HCT116 (cell line): ENCODE data around the gene CD109.

Experiments used
- CEBPB ChIP-seq: IDR thresholded peaks from 2 replicates; pipeline ENCODE4 v1.6.1; 2012; ENCODE audit warnings: low read depth
- EZH2 ChIP-seq: fragments of 200-600 bp; sonication (generic); IDR thresholded peaks from 2 replicates; pipeline ENCODE4 v1.6.1; 2017; ENCODE audit warnings: antibody characterized with exemption, mixed run types
- EZH2phosphoT487 ChIP-seq: fragments of 200-600 bp; IDR thresholded peaks from 2 replicates; pipeline ENCODE4 v1.6.1; 2018; ENCODE audit warnings: antibody characterized with exemption, borderline replicate concordance
- JUND ChIP-seq: IDR thresholded peaks from 2 replicates; pipeline ENCODE4 v1.6.1; 2012
- POLR2A ChIP-seq: IDR thresholded peaks from 2 replicates; pipeline ENCODE4 v1.7.0; 2011; ENCODE audit warnings: borderline replicate concordance; ENCODE audit not compliant: insufficient read depth, insufficient read length; ENCODE audit errors: extremely low read depth
- POLR2AphosphoS5 ChIP-seq: IDR thresholded peaks from 2 replicates; pipeline ENCODE4 v1.6.1; 2011; ENCODE audit warnings: mild to moderate bottlenecking, low read depth, low read length, moderate library complexity
- RAD21 ChIP-seq: IDR thresholded peaks from 2 replicates; pipeline ENCODE4 v1.6.1; 2012; ENCODE audit warnings: low read depth, mild to moderate bottlenecking
- SIN3A ChIP-seq: IDR thresholded peaks from 2 replicates; pipeline ENCODE4 v1.6.1; 2012; ENCODE audit warnings: low read depth
- SRF ChIP-seq: IDR thresholded peaks from 2 replicates; pipeline ENCODE4 v1.6.1; 2012; ENCODE audit warnings: low read depth
- YY1 ChIP-seq: IDR thresholded peaks from 2 replicates; pipeline ENCODE4 v1.6.1; 2011; ENCODE audit warnings: low read length, low read depth, moderate library complexity, mild to moderate bottlenecking; ENCODE audit not compliant: insufficient replicate concordance; ENCODE audit errors: extremely low read depth
- ZNF274 ChIP-seq: fragments of 200-500 bp; sonication (Bioruptor generic); IDR thresholded peaks from 2 replicates; pipeline ENCODE4 v1.6.1; 2014; ENCODE audit warnings: mild to moderate bottlenecking, low read depth, low read length, inconsistent platforms
- TF ChIP-seq, protein P1 (sequence below), 3 experiments: fragments of 200-600 bp in 1 of 3; sonication (generic) in 1 of 3; IDR thresholded peaks in 2 of 3; conservative IDR thresholded peaks in 1 of 3; 2 replicates each; pipeline ENCODE4 v1.5.1; 2012 to 2017; ENCODE audit warnings: low read depth in 2 of 3, low read length in 2 of 3, antibody characterized with exemption in 1 of 3, borderline replicate concordance in 1 of 3, control low read depth in 1 of 3, mild to moderate bottlenecking in 1 of 3, mixed read lengths in 1 of 3, mixed run types in 1 of 3, moderate library complexity in 1 of 3; ENCODE audit not compliant: insufficient read depth in 1 of 3
- TF ChIP-seq, protein P2 (sequence below): IDR thresholded peaks from 2 replicates; pipeline ENCODE4 v1.6.1; 2012; ENCODE audit warnings: low read depth

DNA sequence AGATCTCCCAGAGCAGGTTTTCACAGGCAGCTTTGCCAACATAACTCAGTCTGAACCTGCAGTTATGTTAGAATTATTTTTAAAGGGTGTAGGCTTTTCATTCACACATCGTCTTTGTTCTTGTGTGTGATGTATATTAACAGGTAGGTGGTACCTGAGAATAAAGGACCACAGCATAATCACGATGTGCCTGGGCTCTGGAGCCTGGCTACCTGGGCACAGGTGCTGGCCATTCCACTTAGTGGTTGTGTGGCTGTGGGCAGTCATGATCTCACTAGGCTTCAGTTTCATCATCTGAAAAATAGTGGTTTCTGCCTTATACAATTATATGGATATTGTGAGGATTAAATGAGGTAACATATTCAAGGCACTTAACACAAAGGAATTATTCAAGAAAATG lies 6.4 kb downstream of the CD109 start:
- TF ChIP-seq EZH2 (no peak), POLR2AphosphoS5 (no peak), POLR2A (no peak), SIN3A (no peak), JUND (no peak), EZH2phosphoT487 (no peak), CEBPB (no peak), YY1 (no peak), SRF (no peak), ZNF274 (no peak), RAD21 (no peak)
- TF ChIP-seq, protein P1, sequence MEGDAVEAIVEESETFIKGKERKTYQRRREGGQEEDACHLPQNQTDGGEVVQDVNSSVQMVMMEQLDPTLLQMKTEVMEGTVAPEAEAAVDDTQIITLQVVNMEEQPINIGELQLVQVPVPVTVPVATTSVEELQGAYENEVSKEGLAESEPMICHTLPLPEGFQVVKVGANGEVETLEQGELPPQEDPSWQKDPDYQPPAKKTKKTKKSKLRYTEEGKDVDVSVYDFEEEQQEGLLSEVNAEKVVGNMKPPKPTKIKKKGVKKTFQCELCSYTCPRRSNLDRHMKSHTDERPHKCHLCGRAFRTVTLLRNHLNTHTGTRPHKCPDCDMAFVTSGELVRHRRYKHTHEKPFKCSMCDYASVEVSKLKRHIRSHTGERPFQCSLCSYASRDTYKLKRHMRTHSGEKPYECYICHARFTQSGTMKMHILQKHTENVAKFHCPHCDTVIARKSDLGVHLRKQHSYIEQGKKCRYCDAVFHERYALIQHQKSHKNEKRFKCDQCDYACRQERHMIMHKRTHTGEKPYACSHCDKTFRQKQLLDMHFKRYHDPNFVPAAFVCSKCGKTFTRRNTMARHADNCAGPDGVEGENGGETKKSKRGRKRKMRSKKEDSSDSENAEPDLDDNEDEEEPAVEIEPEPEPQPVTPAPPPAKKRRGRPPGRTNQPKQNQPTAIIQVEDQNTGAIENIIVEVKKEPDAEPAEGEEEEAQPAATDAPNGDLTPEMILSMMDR (IDR thresholded peaks at IDR 0.05 in 2 of 3, conservative IDR thresholded peaks at IDR 0.05 in 1 of 3; ENCODE audit: borderline replicate concordance in 1 of 3, insufficient read depth in 1 of 3, low read depth in 2 of 3, low read length in 2 of 3), result no peak
- TF ChIP-seq, protein P2, sequence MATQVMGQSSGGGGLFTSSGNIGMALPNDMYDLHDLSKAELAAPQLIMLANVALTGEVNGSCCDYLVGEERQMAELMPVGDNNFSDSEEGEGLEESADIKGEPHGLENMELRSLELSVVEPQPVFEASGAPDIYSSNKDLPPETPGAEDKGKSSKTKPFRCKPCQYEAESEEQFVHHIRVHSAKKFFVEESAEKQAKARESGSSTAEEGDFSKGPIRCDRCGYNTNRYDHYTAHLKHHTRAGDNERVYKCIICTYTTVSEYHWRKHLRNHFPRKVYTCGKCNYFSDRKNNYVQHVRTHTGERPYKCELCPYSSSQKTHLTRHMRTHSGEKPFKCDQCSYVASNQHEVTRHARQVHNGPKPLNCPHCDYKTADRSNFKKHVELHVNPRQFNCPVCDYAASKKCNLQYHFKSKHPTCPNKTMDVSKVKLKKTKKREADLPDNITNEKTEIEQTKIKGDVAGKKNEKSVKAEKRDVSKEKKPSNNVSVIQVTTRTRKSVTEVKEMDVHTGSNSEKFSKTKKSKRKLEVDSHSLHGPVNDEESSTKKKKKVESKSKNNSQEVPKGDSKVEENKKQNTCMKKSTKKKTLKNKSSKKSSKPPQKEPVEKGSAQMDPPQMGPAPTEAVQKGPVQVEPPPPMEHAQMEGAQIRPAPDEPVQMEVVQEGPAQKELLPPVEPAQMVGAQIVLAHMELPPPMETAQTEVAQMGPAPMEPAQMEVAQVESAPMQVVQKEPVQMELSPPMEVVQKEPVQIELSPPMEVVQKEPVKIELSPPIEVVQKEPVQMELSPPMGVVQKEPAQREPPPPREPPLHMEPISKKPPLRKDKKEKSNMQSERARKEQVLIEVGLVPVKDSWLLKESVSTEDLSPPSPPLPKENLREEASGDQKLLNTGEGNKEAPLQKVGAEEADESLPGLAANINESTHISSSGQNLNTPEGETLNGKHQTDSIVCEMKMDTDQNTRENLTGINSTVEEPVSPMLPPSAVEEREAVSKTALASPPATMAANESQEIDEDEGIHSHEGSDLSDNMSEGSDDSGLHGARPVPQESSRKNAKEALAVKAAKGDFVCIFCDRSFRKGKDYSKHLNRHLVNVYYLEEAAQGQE, result no peak
